ENCODE measurements around the gene TNNI2. TPM values are rescaled to one million over a fixed set of nuclear protein-coding genes. Genes with fewer than 3 reads are reported as not detected.

Gene TNNI2
- total RNA-seq, 1 donor from 2014 or later, result 1.7 TPM

GRCh38 chr11:1825785-1826451 is 12.9 kb upstream of the TNNI2 start:
- H3K27ac Mint-ChIP-seq, result no peak overlapping the region
- H3K4me3 Mint-ChIP-seq, result no peak overlapping the region
- H3K4me1 Mint-ChIP-seq (ENCODE audit: unreplicated experiment), result peaks cover 3% of the 10 kb centered on the region
- H3K27me3 Mint-ChIP-seq, result no peaks in the 10 kb centered on the region
- no peak for DNase-seq (ENCODE audit: extremely low spot score, unreplicated experiment)
- no peaks in the 10 kb centered on the region for H3K9me3 Mint-ChIP-seq
- TF ChIP-seq CTCF (conservative IDR thresholded peaks at IDR 0.05), result no peak
- H3K36me3 Mint-ChIP-seq, result no peaks in the 10 kb centered on the region

GRCh38 chr11:1826552-1827094 is 12.2 kb upstream of the TNNI2 start:
- TF ChIP-seq CTCF (conservative IDR thresholded peaks at IDR 0.05), result no peak
- Mint-ChIP-seq H3K4me3 (no peak overlapping the region), H3K36me3 (no peaks in the 10 kb centered on the region), H3K9me3 (no peaks in the 10 kb centered on the region), H3K27me3 (no peaks in the 10 kb centered on the region), H3K4me1 (ENCODE audit: unreplicated experiment) (peaks cover 3% of the 10 kb centered on the region), H3K27ac (no peak overlapping the region)
- DNase-seq (ENCODE audit: extremely low spot score, unreplicated experiment), result no peak

- H3K4me1 Mint-ChIP-seq (ENCODE audit: unreplicated experiment), result peaks cover 3% of the 10 kb centered on the region
- H3K27me3 Mint-ChIP-seq, result no peaks in the 10 kb centered on the region
- no peak overlapping the region for H3K4me3 Mint-ChIP-seq
- no peak overlapping the region for H3K27ac Mint-ChIP-seq
- H3K9me3 Mint-ChIP-seq, result no peaks in the 10 kb centered on the region
- no peaks in the 10 kb centered on the region for H3K36me3 Mint-ChIP-seq
- no peak for TF ChIP-seq CTCF (conservative IDR thresholded peaks at IDR 0.05)
- peak; percentile 69 for DNase-seq (ENCODE audit: extremely low spot score, unreplicated experiment)
Measured at GRCh38 chr11:1827095-1827813, 11.5 kb upstream of the TNNI2 start.

GRCh38 chr11:1827931-1828330 is 10.8 kb upstream of the TNNI2 start:
- Mint-ChIP-seq H3K36me3 (no peaks in the 10 kb centered on the region), H3K27ac (no peak overlapping the region), H3K27me3 (no peaks in the 10 kb centered on the region), H3K9me3 (no peaks in the 10 kb centered on the region), H3K4me3 (no peak overlapping the region), H3K4me1 (ENCODE audit: unreplicated experiment) (peaks cover 3% of the 10 kb centered on the region)
- TF ChIP-seq CTCF (conservative IDR thresholded peaks at IDR 0.05), result no peak
- no peak for DNase-seq (ENCODE audit: extremely low spot score, unreplicated experiment)

GRCh38 chr11:1828542-1828941 is 10.2 kb upstream of the TNNI2 start:
- TF ChIP-seq CTCF (conservative IDR thresholded peaks at IDR 0.05), result no peak
- Mint-ChIP-seq H3K4me1 (ENCODE audit: unreplicated experiment) (peaks cover 7% of the 10 kb centered on the region), H3K27ac (peak overlapping the region; percentile 65), H3K4me3 (no peak overlapping the region), H3K27me3 (no peaks in the 10 kb centered on the region), H3K9me3 (no peaks in the 10 kb centered on the region), H3K36me3 (no peaks in the 10 kb centered on the region)
- no peak for DNase-seq (ENCODE audit: extremely low spot score, unreplicated experiment)
